Glomerular endothelial cell (primary cell): ENCODE results near the gene VPS37B. TPM values are rescaled to one million over a fixed set of nuclear protein-coding genes. Genes with fewer than 3 reads are reported as not detected.
"Not testable (repeated sequence)": the region's sequence is repeated elsewhere in the genome, so short reads cannot be mapped to it uniquely, and the experiment has no call there.

Experiments
- DNase-seq: peaks from one replicate; pipeline ENCODE4 v3.0.0-alpha.2; 2011; ENCODE audit warnings: low read depth, low spot score; ENCODE audit errors: extremely low read depth
- total RNA-seq: library from RNA; depleted of rRNA; stranded (reverse); fragments of >200 nt; gene quantifications from 2 replicates; pipeline ENCODE4 v1.2.3, GENCODE V29; 2015

Gene VPS37B
- total RNA-seq, 1 donor from 2014 or later: 66.9 TPM

- no peak for DNase-seq
These were observed 13.7 kb upstream of the VPS37B start for GRCh38 chr12:122909442-122910288.

- DNase-seq: no peak
These were observed 13.0 kb upstream of the VPS37B start for GRCh38 chr12:122908915-122909314.

- not testable (repeated sequence) for DNase-seq
These were observed 9.3 kb upstream of the VPS37B start for GRCh38 chr12:122905258-122905657.

GRCh38 chr12:122903693-122904034, 7.7 kb upstream of the VPS37B start:
- no peak for DNase-seq

- no peak for DNase-seq
These were observed 7.1 kb upstream of the VPS37B start for GRCh38 chr12:122902854-122903692.

GRCh38 chr12:122899887-122900286, 4.0 kb upstream of the VPS37B start:
- no peak for DNase-seq

GRCh38 chr12:122896662-122897061, 738 bp upstream of the VPS37B start:
- no peak for DNase-seq

- no peak for DNase-seq
These were observed 612 bp downstream of the VPS37B start for GRCh38 chr12:122895320-122895703.

- no peak for DNase-seq
These were observed 1.5 kb downstream of the VPS37B start for GRCh38 chr12:122894193-122895121.

- no peak for DNase-seq
These were observed 2.4 kb downstream of the VPS37B start for GRCh38 chr12:122893208-122894153.

- not testable (repeated sequence) for DNase-seq
These were observed 3.2 kb downstream of the VPS37B start for GRCh38 chr12:122892724-122893123.

GRCh38 chr12:122891661-122892525, 4.0 kb downstream of the VPS37B start:
- DNase-seq: no peak

- DNase-seq: no peak
These were observed 6.0 kb downstream of the VPS37B start for GRCh38 chr12:122889761-122890520.

GRCh38 chr12:122888232-122888752, 7.6 kb downstream of the VPS37B start:
- DNase-seq: peak; percentile 86

- DNase-seq: no peak
These were observed 8.1 kb downstream of the VPS37B start for GRCh38 chr12:122887819-122888212.

GRCh38 chr12:122886851-122887818, 8.8 kb downstream of the VPS37B start:
- DNase-seq: no peak

- DNase-seq: no peak
These were observed 9.8 kb downstream of the VPS37B start for GRCh38 chr12:122886161-122886560.
